HepG2 (cell line): Measurements from ENCODE around the gene ADGRG6. TPM values are rescaled to one million over a fixed set of nuclear protein-coding genes. Genes with fewer than 3 reads are reported as not detected.
A peak's percentile ranks its signal among the peaks of the same experiment; 100 is the strongest.

Source experiments
- ATAC-seq: fragments of 200-7000 bp; cut with Tn5 transposase; 3 replicates; pipeline ENCODE4 v1.9.1; 2020; ENCODE audit warnings: mild to moderate bottlenecking, moderate library complexity
- BruUV-seq: library from RNA; stranded (reverse); fragments of 400-500 nt; replicated peaks from 2 replicates; lab custom pipeline; 2021; lab: Mats Ljungman, UMichigan
- CTCF ChIA-PET: fragments of 300-600 bp; formaldehyde crosslinking; extraction: SDS; loops from one replicate; lab custom pipeline; 2021; ENCODE audit warnings: low total read pairs, inconsistent platforms, low intra/inter-chr PET ratio; lab: Yijun Ruan, JAX
- POLR2A ChIA-PET: fragments of 350-600 bp; sonication (Branson Sonifier 250); formaldehyde crosslinking; loops from one replicate; lab custom pipeline; 2020; ENCODE audit warnings: antibody characterized with exemption, inconsistent platforms; lab: Yijun Ruan, JAX
- DNase-seq: peaks from one replicate; pipeline ENCODE4 v3.0.0-alpha.2; 2015; ENCODE audit warnings: low spot score
- FAIRE-seq: peaks from 3 replicates; lab custom pipeline; 2011; peaks lifted over from hg19 to GRCh38; lab: Jason Lieb, UNC
- H2AFZ ChIP-seq: one replicate; pipeline ENCODE4 v1.6.1; 2011; ENCODE audit warnings: low read length, inconsistent platforms
- H3K27ac ChIP-seq: fragments of 300-600 bp; 3 replicates; pipeline ENCODE4 v1.8.0; 2011; ENCODE audit warnings: mixed run types, mild to moderate bottlenecking, mixed read lengths, low read length, inconsistent platforms; ENCODE audit not compliant: insufficient read depth; ENCODE audit errors: extremely low read length
- H3K27me3 ChIP-seq, 2 experiments: fragments of 200-600 bp in 1 of 2; 2 replicates in 1 of 2; 3 replicates in 1 of 2; pipeline versions ENCODE4 v1.6.0 to v1.8.0; 2011; ENCODE audit warnings: low read length in 2 of 2, mild to moderate bottlenecking in 2 of 2, moderate library complexity in 2 of 2, inconsistent platforms in 1 of 2; ENCODE audit not compliant: insufficient read depth in 2 of 2, control insufficient read depth in 1 of 2
- H3K36me3 ChIP-seq, 2 experiments: fragments of 200-600 bp in 1 of 2; replicated peaks in 1 of 2; 2 replicates in 1 of 2; 3 replicates in 1 of 2; pipeline versions ENCODE4 v1.5.1 to v1.8.0; 2011; ENCODE audit warnings: low read length in 2 of 2, inconsistent platforms in 1 of 2; ENCODE audit not compliant: insufficient read depth in 2 of 2, control insufficient read depth in 1 of 2
- H3K4me1 ChIP-seq: 2 replicates; pipeline ENCODE4 v1.5.1; 2012; ENCODE audit warnings: low read length, inconsistent platforms; ENCODE audit not compliant: insufficient read depth
- H3K4me2 ChIP-seq: 2 replicates; pipeline ENCODE4 v1.6.0; 2011; ENCODE audit warnings: low read depth, low read length, inconsistent platforms
- H3K4me3 ChIP-seq, 3 experiments: fragments of 200-600 bp in 1 of 3; sonication (generic), shearing (Covaris generic) in 1 of 3; replicated peaks in 1 of 3; 2 replicates each; pipeline ENCODE4 v1.5.1; 2011 to 2016; ENCODE audit warnings: low read length in 3 of 3, inconsistent platforms in 2 of 3, low read depth in 2 of 3, mild to moderate bottlenecking in 2 of 3, control low read depth in 1 of 3, mixed read lengths in 1 of 3; ENCODE audit not compliant: insufficient read depth in 1 of 3
- H3K79me2 ChIP-seq: one replicate; pipeline ENCODE4 v1.6.1; 2011; ENCODE audit warnings: low read length, inconsistent platforms; ENCODE audit not compliant: insufficient read depth
- H3K9ac ChIP-seq: 2 replicates; pipeline ENCODE4 v1.6.0; 2011; ENCODE audit warnings: mild to moderate bottlenecking, low read depth, low read length, inconsistent platforms; ENCODE audit not compliant: insufficient read depth
- H3K9me3 ChIP-seq: 2 replicates; pipeline ENCODE4 v1.5.1; 2012; ENCODE audit warnings: mild to moderate bottlenecking, low read length
- H4K20me1 ChIP-seq: 2 replicates; pipeline ENCODE4 v1.6.0; 2011; ENCODE audit warnings: inconsistent platforms, mild to moderate bottlenecking, low read length, moderate library complexity; ENCODE audit not compliant: insufficient read depth
- ATF1 ChIP-seq: IDR thresholded peaks from 2 replicates; pipeline ENCODE4 v1.6.1; 2016; ENCODE audit warnings: mild to moderate bottlenecking, control low read depth
- CCAR2 ChIP-seq: fragments of 200-400 bp; formaldehyde crosslinking; optimal IDR thresholded peaks from 2 replicates; pipeline ENCODE3; 2018; ENCODE audit warnings: low read depth, mild to moderate bottlenecking, low read length, moderate library complexity
- FOSL2 ChIP-seq: sonication (generic); formaldehyde crosslinking; IDR thresholded peaks from 2 replicates; pipeline ENCODE4 v1.4.0; 2020; ENCODE audit warnings: missing genetic modification reagents
- KMT2B ChIP-seq: IDR thresholded peaks from 2 replicates; pipeline ENCODE4 v1.6.1; 2016; ENCODE audit warnings: missing genetic modification reagents, missing compliant biosample characterization
- POLR2G ChIP-seq: fragments of 200-400 bp; formaldehyde crosslinking; IDR thresholded peaks from 2 replicates; pipeline ENCODE4 v1.6.1; 2018; ENCODE audit warnings: mild to moderate bottlenecking, low read depth, low read length, moderate library complexity
- RBAK ChIP-seq: sonication (generic); formaldehyde crosslinking; IDR thresholded peaks from 2 replicates; pipeline ENCODE4 v1.5.1; 2020; ENCODE audit warnings: mild to moderate bottlenecking, missing genetic modification reagents
- RBM22 ChIP-seq: fragments of 200-400 bp; formaldehyde crosslinking; optimal IDR thresholded peaks from 2 replicates; pipeline ENCODE3; 2017; ENCODE audit warnings: mild to moderate bottlenecking, low read length, moderate library complexity
- SMAD3 ChIP-seq: sonication (generic); formaldehyde crosslinking; IDR thresholded peaks from 2 replicates; pipeline ENCODE4 v1.4.0; 2020; ENCODE audit warnings: missing genetic modification reagents
- SMARCE1 ChIP-seq: fragments of 450-650 bp; IDR thresholded peaks from 2 replicates; pipeline ENCODE4 v1.6.1; 2017; ENCODE audit warnings: borderline replicate concordance
- SRSF9 ChIP-seq: fragments of 200-400 bp; formaldehyde crosslinking; IDR thresholded peaks from 2 replicates; pipeline ENCODE4 v1.6.1; 2018; ENCODE audit warnings: borderline replicate concordance, mild to moderate bottlenecking, low read depth, low read length; ENCODE audit not compliant: insufficient read depth, poor library complexity, severe bottlenecking
- TOE1 ChIP-seq: sonication (generic); formaldehyde crosslinking; IDR thresholded peaks from 2 replicates; pipeline ENCODE4 v1.4.0; 2020; ENCODE audit warnings: mild to moderate bottlenecking, missing genetic modification reagents
- ZFP1 ChIP-seq: IDR thresholded peaks from 2 replicates; pipeline ENCODE4 v1.6.1; 2016
- ZNF17 ChIP-seq: sonication (generic); formaldehyde crosslinking; IDR thresholded peaks from 2 replicates; pipeline ENCODE4 v1.5.0; 2020; ENCODE audit warnings: mild to moderate bottlenecking, missing genetic modification reagents
- ZNF282 ChIP-seq: fragments of 450-650 bp; IDR thresholded peaks from 2 replicates; pipeline ENCODE4 v1.6.1; 2018; ENCODE audit not compliant: partially characterized antibody
- ZNF713 ChIP-seq: sonication (generic); formaldehyde crosslinking; IDR thresholded peaks from 2 replicates; pipeline ENCODE4 v1.4.0; 2020; ENCODE audit warnings: mild to moderate bottlenecking, missing genetic modification reagents
- ZNF878 ChIP-seq: sonication (generic); formaldehyde crosslinking; IDR thresholded peaks from 2 replicates; pipeline ENCODE4 v1.8.1; 2023; ENCODE audit warnings: mild to moderate bottlenecking, missing genetic modification reagents, moderate library complexity
- WGBS: methylation state at CpG from one replicate; pipeline ENCODE4 v1.1.6; 2017; ENCODE audit warnings: low lambda C conversion rate; 5-methylcytosine and 5-hydroxymethylcytosine counted together
- in situ Hi-C: cut with HindIII; loops from 2 replicates; pipeline ENCODE4 v1.10.0; 2017; ENCODE audit warnings: low pct_unique_long_range_greater_than_20kb; ENCODE audit not compliant: extremely low pct_ligation_motif_present
- intact Hi-C: fragments of 100-400 bp; cut with micrococcal nuclease; formaldehyde crosslinking; loops from one replicate; pipeline ENCODE4 v1.10.0; 2022; ENCODE audit not compliant: unreplicated experiment
- polyA plus RNA-seq, 8 experiments: library from polyadenylated mRNA; depleted of rRNA in 3 of 8; stranded (reverse) in 7 of 8; unstranded in 1 of 8; fragments of >200 nt; fragmentation: Illumina TruSeq in 4 of 8; extraction: Trizol in 4 of 8; gene quantifications; 2 replicates each; pipeline versions ENCODE4 v1.2.1 to v1.2.3, GENCODE V29; 2011 to 2016; ENCODE audit warnings: low read depth in 4 of 8, missing spikeins in 1 of 8, mixed read lengths in 1 of 8; ENCODE audit not compliant: insufficient read depth in 1 of 8
- total RNA-seq, 5 experiments: library from RNA; depleted of rRNA; stranded (reverse); fragments of >200 nt; fragmentation: Illumina TruSeq; extraction: Trizol; gene quantifications; 2 replicates each; pipeline ENCODE4 v1.2.3, GENCODE V29; 2016; ENCODE audit warnings: low read depth in 1 of 5
- TF ChIP-seq, protein P1 (sequence below): sonication (generic); formaldehyde crosslinking; IDR thresholded peaks from 2 replicates; pipeline ENCODE4 v1.4.0; 2020; ENCODE audit warnings: missing genetic modification reagents
- TF ChIP-seq, protein P2 (sequence below): sonication (generic); formaldehyde crosslinking; IDR thresholded peaks from 2 replicates; pipeline ENCODE4 v1.8.0; 2023; ENCODE audit warnings: mild to moderate bottlenecking, missing genetic modification reagents

Gene ADGRG6
- total and polyA plus RNA-seq, 2 of the 13 experiments (the other 11 are each of a cell fraction or from before 2014, with no cell fraction given), result 129 to 249 TPM

DNA sequence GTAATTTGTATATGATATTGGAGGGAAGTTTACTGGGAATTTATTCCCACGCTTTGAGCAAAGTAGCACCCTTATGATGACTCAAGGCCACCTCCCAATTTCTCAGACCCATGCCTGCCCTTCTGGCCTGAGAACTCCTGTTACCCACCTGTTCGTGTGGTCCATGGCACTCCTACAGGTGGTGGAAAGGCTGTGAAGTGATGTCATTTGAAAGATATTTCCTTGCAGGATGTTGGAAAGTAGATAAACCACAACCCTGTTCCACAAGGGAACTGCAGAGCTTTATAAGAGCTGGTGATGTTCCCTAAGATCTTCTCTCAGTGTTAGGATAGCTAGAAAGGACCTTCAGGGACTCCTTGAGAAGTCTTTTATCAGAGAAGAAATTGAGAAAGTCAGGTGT lies 70.5 kb downstream of the ADGRG6 start:
- Histone ChIP-seq H3K9me3 (no peaks in the 10 kb centered on the region), H3K4me1 (peaks cover 66% of the 10 kb centered on the region), H3K9ac (no peak overlapping the region)

More for the DNA sequence above, 70.5 kb downstream of the ADGRG6 start:
- ATAC-seq (no peak), DNase-seq (no peak), FAIRE-seq (no peak)
- H3K4me3 ChIP-seq, result no peak overlapping the region
- H2AFZ ChIP-seq, result no peak overlapping the region
- peaks cover 68% of the 10 kb centered on the region for H3K79me2 ChIP-seq
- in situ Hi-C loops, result no loop called here
- intact Hi-C loops, result no loop called here
- ChIA-PET POLR2A (interaction anchor here (1.1 to 3.6 kb wide), 4 partner anchors 11 to 112 kb away, joined by 3 to 19 read pairs (median 7); no protein-coding TSS in a partner anchor), CTCF (no interaction called here)
- 89% methylated on average over 2 of the region's 2 CpGs for WGBS
- peak overlapping the region; percentile 74 for H3K27ac ChIP-seq
- 0 out of 2 replicates have a peak, but pooled peaks have one; percentile 15 for TF ChIP-seq ATF1 (CRISPR knock-in tag)
- TF ChIP-seq TOE1 (CRISPR knock-in tag), result no peak
- TF ChIP-seq SMAD3 (CRISPR knock-in tag), result no peak
- TF ChIP-seq ZFP1 (CRISPR knock-in tag), result no peak
- TF ChIP-seq FOSL2 (CRISPR knock-in tag), result peak; percentile 47
- no peak for TF ChIP-seq CCAR2
- TF ChIP-seq POLR2G, result peak; percentile 31; the same call in 1 of the 2 replicates
- peak; percentile 98 for TF ChIP-seq RBM22
- no peak for TF ChIP-seq RBAK
- TF ChIP-seq SRSF9, result no peak
- no peak for TF ChIP-seq ZNF878 (CRISPR knock-in tag)
- no peak for TF ChIP-seq SMARCE1
- no peak for TF ChIP-seq ZNF713 (CRISPR knock-in tag)
- no peak for TF ChIP-seq ZNF282
- TF ChIP-seq, protein P1, sequence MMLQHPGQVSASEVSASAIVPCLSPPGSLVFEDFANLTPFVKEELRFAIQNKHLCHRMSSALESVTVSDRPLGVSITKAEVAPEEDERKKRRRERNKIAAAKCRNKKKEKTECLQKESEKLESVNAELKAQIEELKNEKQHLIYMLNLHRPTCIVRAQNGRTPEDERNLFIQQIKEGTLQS, result peak; percentile 55; the same call in 1 of the 2 replicates
- 0 out of 2 replicates have a peak, but pooled peaks have one; percentile 17 for TF ChIP-seq KMT2B (CRISPR knock-in tag)
- no peak for TF ChIP-seq ZNF17 (CRISPR knock-in tag)
- TF ChIP-seq, protein P2, sequence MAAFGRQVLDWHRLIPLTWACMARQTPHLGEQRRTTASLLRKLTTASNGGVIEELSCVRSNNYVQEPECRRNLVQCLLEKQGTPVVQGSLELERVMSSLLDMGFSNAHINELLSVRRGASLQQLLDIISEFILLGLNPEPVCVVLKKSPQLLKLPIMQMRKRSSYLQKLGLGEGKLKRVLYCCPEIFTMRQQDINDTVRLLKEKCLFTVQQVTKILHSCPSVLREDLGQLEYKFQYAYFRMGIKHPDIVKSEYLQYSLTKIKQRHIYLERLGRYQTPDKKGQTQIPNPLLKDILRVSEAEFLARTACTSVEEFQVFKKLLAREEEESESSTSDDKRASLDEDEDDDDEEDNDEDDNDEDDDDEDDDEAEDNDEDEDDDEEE (CRISPR knock-in tag), result no peak
- no peaks in the 10 kb centered on the region for H4K20me1 ChIP-seq
- peaks cover 12 to 33% of the 10 kb centered on the region in 2 experiments for H3K36me3 ChIP-seq
- no peak overlapping the region; the same call in 1 of the 2 replicates for H3K4me2 ChIP-seq
- no peaks in the 10 kb centered on the region for H3K27me3 ChIP-seq
- no TSS peak for BruUV-seq
